Upper lobe of left lung (tissue), 6 donors: Measurements from ENCODE around the gene PACS2. TPM values are rescaled to one million over a fixed set of nuclear protein-coding genes. Genes with fewer than 3 reads are reported as not detected.

Experiments
- ATAC-seq, 2 donors: fragments of 200-7000 bp; cut with Tn5 transposase; one replicate each; pipeline ENCODE4 v1.9.1; 2022; ENCODE audit warnings: mild to moderate bottlenecking in 2 of 2, moderate library complexity in 2 of 2; ENCODE audit not compliant: low FRiP score in 2 of 2
- DNase-seq, 2 donors: peaks; one replicate each; pipeline ENCODE4 v3.0.0-alpha.2; 2019 to 2020
- H3K27ac ChIP-seq, 4 donors: fragments of 200-600 bp; sonication (generic); one replicate each; pipeline ENCODE4 v1.5.1; 2016 to 2019
- H3K27me3 ChIP-seq, 4 donors: fragments of 200-600 bp; sonication (generic); one replicate each; pipeline ENCODE4 v1.5.1; 2017 to 2019
- H3K36me3 ChIP-seq, 4 donors: fragments of 200-600 bp; sonication (generic); one replicate each; pipeline ENCODE4 v1.5.1; 2016 to 2019
- H3K4me1 ChIP-seq, 4 donors: fragments of 200-600 bp; sonication (generic); one replicate each; pipeline ENCODE4 v1.5.1; 2018 to 2019
- H3K4me3 ChIP-seq, 4 donors: fragments of 200-600 bp; sonication (generic); one replicate each; pipeline ENCODE4 v1.5.1; 2017 to 2019; ENCODE audit warnings: mild to moderate bottlenecking in 2 of 4, moderate library complexity in 1 of 4
- H3K9me3 ChIP-seq, 4 donors: fragments of 200-600 bp; sonication (generic); one replicate each; pipeline ENCODE4 v1.5.1; 2018 to 2019
- CTCF ChIP-seq, 6 experiments: fragments of 450-650 bp in 4 of 6; fragments of 200-600 bp in 2 of 6; sonication (generic) in 2 of 6; IDR thresholded peaks; one replicate each; pipeline ENCODE4 v1.5.1; 2016 to 2019; ENCODE audit warnings: antibody characterized with exemption in 6 of 6
- EP300 ChIP-seq, 4 donors: sonication (generic); formaldehyde crosslinking; IDR thresholded peaks; one replicate each; pipeline ENCODE4 v1.5.1; 2017; ENCODE audit warnings: antibody characterized with exemption in 4 of 4, control low read depth in 2 of 4
- POLR2A ChIP-seq, 4 donors: fragments of 450-650 bp; IDR thresholded peaks; one replicate each; pipeline ENCODE4 v1.5.1; 2016 to 2017; ENCODE audit warnings: antibody characterized with exemption in 4 of 4, mild to moderate bottlenecking in 2 of 4
- POLR2AphosphoS5 ChIP-seq, 2 donors: sonication (generic); formaldehyde crosslinking; IDR thresholded peaks; one replicate each; pipeline ENCODE4 v1.5.1; 2017; ENCODE audit warnings: antibody characterized with exemption in 2 of 2
- WGBS, 2 donors: methylation state at CpG; one replicate each; pipeline ENCODE4 v1.1.5; 2017 to 2018; 5-methylcytosine and 5-hydroxymethylcytosine counted together
- total RNA-seq, 6 donors: library from RNA; depleted of rRNA in 4 of 6; stranded (reverse); fragments of >200 nt in 4 of 6; gene quantifications; one replicate each; pipeline versions ENCODE4 v1.1.0 to v1.2.1, GENCODE V29; 2016 to 2021
- donor health status: DM: no; HTN: no; CAD: no; lungs with moderate emphysema.
- donor health status: DM: no; HTN: yes; CAD: no; lungs with severe emphysema.

The PACS2 gene
- total RNA-seq, 6 donors from 2014 or later = 53.4 to 204 (median 86.5) TPM

- ATAC-seq (no peak), DNase-seq (peak in 1 of 2 donors; percentile 69)
- 98 to 99% methylated on average over 16 to 18 of the region's 20 CpGs for WGBS, 2 donors
- TF ChIP-seq CTCF (IDR thresholded peaks at IDR 0.05) (no peak), POLR2A (IDR thresholded peaks at IDR 0.05) (no peak)
- Histone ChIP-seq H3K4me1 (peaks cover 0 to 14% (median 2%) of the 10 kb centered on the region in 4 donors), H3K36me3 (peaks cover 0 to 39% (median 25%) of the 10 kb centered on the region in 4 donors), H3K27ac (no peak overlapping the region), H3K27me3 (no peaks in the 10 kb centered on the region), H3K9me3 (no peaks in the 10 kb centered on the region), H3K4me3 (no peak overlapping the region)
Measured at GRCh38 chr14:105368032-105368417, 53.5 kb downstream of the PACS2 start.

DNA sequence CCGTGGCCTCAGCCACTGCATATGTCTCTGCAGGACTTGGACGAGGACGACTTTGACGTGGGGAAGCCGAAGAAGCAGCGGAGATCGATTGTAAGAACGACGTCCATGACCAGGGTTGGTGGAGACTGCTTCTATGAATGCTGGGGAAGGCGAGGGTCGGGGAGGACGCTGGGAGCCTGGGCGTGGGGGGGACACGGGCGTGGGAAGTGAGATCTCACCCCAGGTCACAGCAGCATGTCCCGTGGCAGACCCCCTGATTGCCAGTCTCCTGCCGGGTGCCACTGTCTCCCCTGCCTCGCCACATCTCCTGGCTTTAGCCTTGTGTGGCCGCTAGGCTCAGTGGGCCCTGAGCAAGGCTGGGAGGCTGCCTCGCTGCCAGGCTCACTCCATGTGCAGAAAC is 53.9 kb downstream of the PACS2 start:
- no peak overlapping the region for H3K27ac ChIP-seq
- no peak for TF ChIP-seq EP300 (IDR thresholded peaks at IDR 0.05)
- no peak for TF ChIP-seq POLR2A (IDR thresholded peaks at IDR 0.05)
- TF ChIP-seq POLR2AphosphoS5 (IDR thresholded peaks at IDR 0.05) = no peak
- no peak for TF ChIP-seq CTCF (IDR thresholded peaks at IDR 0.05)
- 95 to 97% methylated on average over 20 of the region's 20 CpGs for WGBS, 2 donors
- peaks cover 0 to 39% (median 25%) of the 10 kb centered on the region in 4 donors for H3K36me3 ChIP-seq
- H3K27me3 ChIP-seq = no peaks in the 10 kb centered on the region
- H3K4me1 ChIP-seq = peaks cover 0 to 14% (median 2%) of the 10 kb centered on the region in 4 donors
- ATAC-seq (no peak), DNase-seq (peak in 1 of 2 donors; percentile 62)
- no peaks in the 10 kb centered on the region for H3K9me3 ChIP-seq
- no peak overlapping the region for H3K4me3 ChIP-seq

DNA sequence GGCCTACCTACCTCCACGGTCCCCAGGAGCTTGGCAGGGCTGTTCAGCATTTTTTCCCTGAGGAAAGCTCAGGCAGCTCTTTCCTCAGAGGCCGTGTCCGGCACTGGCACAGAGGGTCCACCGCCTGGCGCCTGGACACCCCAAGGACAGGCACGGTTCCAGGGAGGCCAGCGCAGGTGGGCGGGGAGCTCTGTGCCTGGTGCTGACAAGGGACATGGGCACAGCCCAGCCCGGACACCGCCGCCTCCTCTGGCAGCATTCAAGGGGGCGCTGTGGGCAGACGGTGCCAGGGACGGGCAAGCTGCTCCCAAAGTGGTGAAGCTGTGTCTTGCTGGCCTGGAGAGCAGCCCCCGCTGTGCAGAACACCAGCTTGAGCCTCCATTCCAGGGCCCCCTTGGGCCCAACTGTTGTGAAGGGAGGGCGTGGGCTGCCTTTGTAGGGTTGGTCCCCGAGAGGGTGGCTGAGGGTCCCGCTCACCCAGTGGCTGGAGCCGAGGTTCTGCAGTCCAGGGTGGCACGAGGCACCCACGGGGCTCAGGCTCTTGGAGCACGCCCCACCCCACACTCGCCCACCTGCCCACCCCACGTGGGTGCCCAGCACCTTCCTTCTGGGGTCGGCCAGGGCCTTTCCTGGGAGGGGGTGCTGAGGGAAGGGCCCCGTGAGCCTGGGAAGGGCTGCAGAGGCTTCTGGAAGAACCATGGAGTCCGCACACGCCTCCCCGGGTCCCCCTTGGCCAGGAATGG is 54.5 kb downstream of the PACS2 start:
- ATAC-seq = no peak
- Histone ChIP-seq H3K27ac (no peak overlapping the region), H3K36me3 (peaks cover 0 to 39% (median 25%) of the 10 kb centered on the region in 4 donors), H3K27me3 (no peaks in the 10 kb centered on the region), H3K9me3 (no peaks in the 10 kb centered on the region), H3K4me3 (no peak overlapping the region), H3K4me1 (peaks cover 0 to 10% (median 2%) of the 10 kb centered on the region in 4 donors)
- WGBS, 2 donors = 95% methylated on average over 11 to 20 of the region's 29 CpGs
- peak in 1 of 2 donors; percentile 81 for DNase-seq
- TF ChIP-seq POLR2A (IDR thresholded peaks at IDR 0.05) (no peak), POLR2AphosphoS5 (IDR thresholded peaks at IDR 0.05) (no peak), CTCF (IDR thresholded peaks at IDR 0.05) (no peak), EP300 (IDR thresholded peaks at IDR 0.05) (no peak)

GRCh38 chr14:105369653-105370040 is 55.1 kb downstream of the PACS2 start:
- peaks cover 0 to 39% (median 25%) of the 10 kb centered on the region in 4 donors for H3K36me3 ChIP-seq
- ATAC-seq (no peak), DNase-seq (peak in 1 of 2 donors; percentile 83)
- no peak overlapping the region for H3K27ac ChIP-seq
- 94 to 96% methylated on average over 26 to 27 of the region's 28 CpGs for WGBS, 2 donors
- peaks cover 0 to 4% (median 2%) of the 10 kb centered on the region in 4 donors for H3K4me1 ChIP-seq
- no peaks in the 10 kb centered on the region for H3K9me3 ChIP-seq
- no peak for TF ChIP-seq CTCF (IDR thresholded peaks at IDR 0.05)
- TF ChIP-seq POLR2A (IDR thresholded peaks at IDR 0.05) = no peak
- no peak for TF ChIP-seq POLR2AphosphoS5 (IDR thresholded peaks at IDR 0.05)
- no peak for TF ChIP-seq EP300 (IDR thresholded peaks at IDR 0.05)
- no peaks in the 10 kb centered on the region for H3K27me3 ChIP-seq
- no peak overlapping the region for H3K4me3 ChIP-seq

- no peak for ATAC-seq
- Histone ChIP-seq H3K4me1 (no peaks in the 10 kb centered on the region), H3K27ac (no peak overlapping the region), H3K4me3 (no peak overlapping the region), H3K9me3 (no peaks in the 10 kb centered on the region), H3K27me3 (no peaks in the 10 kb centered on the region), H3K36me3 (peaks cover 0 to 13% (median 4%) of the 10 kb centered on the region in 4 donors)
- peak; percentile 51 to 67 for DNase-seq
- WGBS, 2 donors = 76 to 80% methylated on average over 11 of the region's 11 CpGs
- TF ChIP-seq EP300 (IDR thresholded peaks at IDR 0.05) (no peak), CTCF (IDR thresholded peaks at IDR 0.05) (peak in 1 of 6 experiments; percentile 9), POLR2AphosphoS5 (IDR thresholded peaks at IDR 0.05) (no peak)
Measured at GRCh38 chr14:105374389-105374788, 59.8 kb downstream of the PACS2 start.
